GM12892 (cell line): Measurements from ENCODE around the gene FBXL2. TPM values are rescaled to one million over a fixed set of nuclear protein-coding genes. Genes with fewer than 3 reads are reported as not detected.

Experiments
- DNase-seq: peaks from one replicate; pipeline ENCODE4 v3.0.0; 2011; ENCODE audit not compliant: insufficient read length
- FAIRE-seq: peaks from 2 replicates; lab custom pipeline; 2011; peaks lifted over from hg19 to GRCh38; lab: Jason Lieb, UNC
- POLR2A ChIP-seq: IDR thresholded peaks from 2 replicates; pipeline ENCODE4 v1.6.1; 2011; ENCODE audit warnings: low read depth, low read length, control low read depth
- POLR2AphosphoS5 ChIP-seq: IDR thresholded peaks from 2 replicates; pipeline ENCODE4 v1.6.1; 2011; ENCODE audit warnings: low read depth, low read length, control low read depth
- TAF1 ChIP-seq: IDR thresholded peaks from 2 replicates; pipeline ENCODE4 v1.6.1; 2011; ENCODE audit warnings: low read depth, mild to moderate bottlenecking, control low read depth, low read length, borderline replicate concordance
- polyA plus RNA-seq: library from polyadenylated mRNA; unstranded; fragments of >200 nt; gene quantifications from one replicate; pipeline ENCODE4 v1.2.1, GENCODE V29; 2012; ENCODE audit warnings: missing spikeins, inconsistent platforms; ENCODE audit not compliant: missing spikeins

The FBXL2 gene
- polyA plus RNA-seq = 2.0 TPM

- DNase-seq = peak; percentile 35
- peak; percentile 91 for FAIRE-seq
- TF ChIP-seq POLR2AphosphoS5 = no peak
- no peak for TF ChIP-seq TAF1
- no peak for TF ChIP-seq POLR2A
These were observed at the start of gene FBXL2 for GRCh38 chr3:33277193-33277882. Gene FBXL2, plus strand, starts transcription at chr3:33277442. Its CDS starts 71 bp downstream, at chr3:33277513.

- no peak for DNase-seq
- FAIRE-seq = no peak
- no peak for TF ChIP-seq POLR2A
- no peak for TF ChIP-seq TAF1
- no peak for TF ChIP-seq POLR2AphosphoS5
These were observed 48.2 kb upstream of the FBXL2 start for GRCh38 chr3:33229066-33229465.

- TF ChIP-seq POLR2AphosphoS5 = no peak
- no peak for TF ChIP-seq POLR2A
- no peak for TF ChIP-seq TAF1
- FAIRE-seq (no peak), DNase-seq (no peak)
These were observed 47.3 kb upstream of the FBXL2 start for GRCh38 chr3:33229947-33230346.

- DNase-seq (no peak), FAIRE-seq (no peak)
- TF ChIP-seq POLR2AphosphoS5 (no peak), POLR2A (no peak), TAF1 (no peak)
These were observed 45.3 kb upstream of the FBXL2 start for GRCh38 chr3:33231756-33232465.

- FAIRE-seq = no peak
- no peak for TF ChIP-seq POLR2A
- no peak for TF ChIP-seq POLR2AphosphoS5
- no peak for TF ChIP-seq TAF1
- no peak for DNase-seq
These were observed 43.4 kb upstream of the FBXL2 start for GRCh38 chr3:33233884-33234283.

DNA sequence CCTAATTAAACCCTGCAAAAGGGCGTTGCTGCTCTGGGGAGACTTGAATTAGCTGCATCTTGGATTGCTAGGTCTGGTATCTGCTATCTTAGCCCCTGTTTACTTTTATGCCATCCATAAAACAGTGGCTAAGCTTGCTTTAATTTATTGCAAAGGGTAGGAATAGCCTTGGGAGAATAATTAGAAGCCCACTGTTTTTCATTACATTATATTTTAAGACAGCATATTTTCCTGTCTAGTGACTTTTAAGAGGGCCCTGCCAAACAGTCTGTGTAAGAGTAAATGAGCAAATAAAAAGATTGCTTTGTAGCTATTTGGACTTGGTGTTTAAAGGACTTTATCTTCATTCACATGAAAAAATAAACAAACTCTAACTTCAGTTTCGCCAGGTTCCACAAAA, 41.2 kb upstream of the FBXL2 start:
- no peak for FAIRE-seq
- no peak for TF ChIP-seq POLR2A
- TF ChIP-seq TAF1 = no peak
- no peak for TF ChIP-seq POLR2AphosphoS5

GRCh38 chr3:33237439-33237838, 39.8 kb upstream of the FBXL2 start:
- TF ChIP-seq POLR2AphosphoS5 = no peak
- DNase-seq = no peak
- FAIRE-seq = no peak

More for the DNA sequence above, 41.2 kb upstream of the FBXL2 start:
- DNase-seq = no peak

DNA sequence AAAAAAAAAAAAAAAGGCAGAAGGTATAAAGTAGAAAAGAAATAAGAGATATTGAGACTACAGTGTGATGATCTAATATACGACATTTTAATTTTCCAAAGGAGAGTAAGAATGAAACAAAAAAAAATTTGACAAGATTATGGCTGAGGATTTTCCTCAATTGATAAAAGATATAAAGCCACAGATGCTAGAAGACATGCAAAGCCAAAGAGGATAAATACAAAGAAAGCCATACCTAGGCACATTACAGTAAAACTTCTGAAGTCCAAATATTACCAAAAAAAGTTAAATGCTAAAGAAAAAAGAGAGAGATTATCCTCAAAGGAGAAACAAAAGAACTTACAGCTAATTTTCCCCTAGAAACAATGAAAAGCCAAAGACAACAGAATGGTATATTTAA, 38.3 kb upstream of the FBXL2 start:
- no peak for DNase-seq
- TF ChIP-seq POLR2A = no peak
- TF ChIP-seq TAF1 = no peak
- TF ChIP-seq POLR2AphosphoS5 = no peak
- no peak for FAIRE-seq

GRCh38 chr3:33240261-33240660, 37.0 kb upstream of the FBXL2 start:
- TF ChIP-seq POLR2A (no peak), TAF1 (no peak)
- FAIRE-seq = no peak
- DNase-seq = no peak

- FAIRE-seq (no peak), DNase-seq (no peak)
- TF ChIP-seq POLR2AphosphoS5 (no peak), POLR2A (no peak), TAF1 (no peak)
These were observed 30.5 kb upstream of the FBXL2 start for GRCh38 chr3:33246786-33247185.

DNA sequence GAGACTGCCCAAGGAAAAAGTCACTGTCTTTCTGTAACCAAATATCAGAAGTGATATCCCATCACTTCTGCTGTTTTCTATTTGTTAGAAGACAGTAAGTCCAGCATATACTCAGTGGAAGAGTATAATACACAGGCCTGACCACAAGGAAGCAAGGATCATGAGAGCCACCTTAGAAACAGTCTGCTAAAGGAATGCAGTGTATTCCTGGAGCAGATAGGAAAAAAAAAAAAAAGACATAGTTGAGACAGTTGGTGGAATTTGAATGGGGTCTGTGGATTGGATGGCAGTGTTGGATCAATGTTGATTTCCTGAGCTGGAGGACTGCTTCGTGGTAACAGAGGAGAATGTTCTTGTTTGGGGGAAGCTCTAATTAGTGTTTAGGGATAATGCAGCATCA, 26.5 kb upstream of the FBXL2 start:
- TF ChIP-seq POLR2AphosphoS5 (no peak), POLR2A (no peak), TAF1 (no peak)
- DNase-seq (no peak), FAIRE-seq (no peak)

DNA sequence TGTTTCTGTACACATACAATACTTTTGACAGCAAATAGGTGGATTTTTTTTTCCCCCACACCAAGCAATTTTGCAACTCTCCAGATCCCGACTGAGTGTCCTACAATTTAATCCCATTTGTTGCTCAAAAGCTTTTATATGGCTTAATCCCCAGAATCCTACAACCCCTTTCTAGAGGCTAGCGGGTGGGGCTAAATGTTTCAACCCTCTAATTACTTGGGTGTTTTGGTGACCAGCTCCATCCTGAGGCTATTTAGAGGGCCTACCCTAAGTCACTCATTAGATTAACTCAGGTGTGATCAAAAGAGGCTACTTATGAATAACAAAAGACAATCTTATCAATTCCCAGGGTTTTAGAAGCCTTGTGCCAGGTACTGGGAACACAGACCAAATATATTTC, 21.0 kb upstream of the FBXL2 start:
- TF ChIP-seq POLR2A (no peak), POLR2AphosphoS5 (no peak), TAF1 (no peak)
- FAIRE-seq (no peak), DNase-seq (no peak)

DNA sequence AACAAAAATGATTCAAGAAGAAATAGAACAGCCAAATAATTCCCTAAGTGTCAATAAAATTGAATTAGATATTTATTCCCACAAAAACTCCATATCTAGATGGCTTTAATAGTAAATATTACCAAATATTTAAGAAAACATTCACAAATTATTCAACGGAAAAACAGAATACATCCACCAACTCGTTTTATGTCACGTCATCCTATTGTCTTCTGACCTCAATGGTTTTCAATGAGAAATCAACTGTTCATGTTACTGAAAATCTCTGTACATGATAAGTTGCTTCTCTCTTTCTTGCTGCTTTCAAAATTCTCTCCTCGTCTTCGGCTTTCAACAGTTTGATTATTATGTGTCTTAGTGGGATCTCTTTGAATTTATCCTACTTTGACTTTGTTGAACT, 17.1 kb upstream of the FBXL2 start:
- FAIRE-seq (no peak), DNase-seq (no peak)
- TF ChIP-seq POLR2AphosphoS5 (no peak), TAF1 (no peak), POLR2A (no peak)

DNA sequence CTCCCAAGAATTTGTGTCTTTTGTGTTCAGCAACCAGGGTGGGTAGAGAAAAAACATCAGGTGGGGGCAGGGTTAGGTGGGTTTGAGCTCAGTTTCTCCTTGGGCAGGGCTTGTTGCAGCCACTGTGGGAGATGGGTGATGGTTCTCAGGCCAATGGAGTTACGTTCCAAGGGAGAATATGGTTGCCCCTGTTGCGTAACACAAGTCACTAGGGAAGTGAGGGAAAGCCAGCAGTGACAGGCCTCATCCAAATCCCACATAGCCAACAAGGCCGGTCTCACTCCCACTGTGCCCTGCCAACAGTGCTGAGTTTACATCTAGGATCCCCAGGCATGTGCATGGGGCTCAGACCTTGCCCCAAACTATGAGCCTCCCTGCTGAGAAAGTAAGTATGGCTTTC, 7.9 kb upstream of the FBXL2 start:
- FAIRE-seq (no peak), DNase-seq (no peak)
- TF ChIP-seq POLR2A (no peak), POLR2AphosphoS5 (no peak), TAF1 (no peak)
